GM23338 (cell line): Measurements from ENCODE around the gene KCTD3. TPM values are rescaled to one million over a fixed set of nuclear protein-coding genes. Genes with fewer than 3 reads are reported as not detected.
A peak's percentile ranks its signal among the peaks of the same experiment; 100 is the strongest.

ENCODE experiments used
- ATAC-seq: fragments of 200-7000 bp; cut with Tn5 transposase; 3 replicates; pipeline ENCODE4 v1.9.1; 2020
- DNase-seq: peaks from one replicate; pipeline ENCODE4 v3.0.0-alpha.2; 2015; ENCODE audit warnings: low spot score
- H2AFZ ChIP-seq: fragments of 200-600 bp; sonication (generic); 2 replicates; pipeline ENCODE4 v1.8.0; 2016; ENCODE audit warnings: antibody characterized with exemption, mild to moderate bottlenecking, moderate library complexity
- H3F3A ChIP-seq: fragments of 200-600 bp; sonication (generic); replicated peaks from 2 replicates; pipeline ENCODE4 v1.8.0; 2017; ENCODE audit warnings: antibody characterized with exemption, mixed run types, low read depth
- H3K27ac ChIP-seq: fragments of 200-600 bp; sonication (generic); 2 replicates; pipeline ENCODE4 v1.6.1; 2016; ENCODE audit warnings: low read depth
- H3K27me3 ChIP-seq: fragments of 200-600 bp; sonication (generic); 2 replicates; pipeline ENCODE4 v1.8.0; 2016; ENCODE audit warnings: mild to moderate bottlenecking, mixed run types, moderate library complexity; ENCODE audit not compliant: insufficient read depth
- H3K36me3 ChIP-seq: fragments of 200-600 bp; sonication (generic); 2 replicates; pipeline ENCODE4 v1.8.0; 2016; ENCODE audit warnings: mild to moderate bottlenecking; ENCODE audit not compliant: insufficient read depth
- H3K4me1 ChIP-seq: fragments of 200-600 bp; sonication (generic); 2 replicates; pipeline ENCODE4 v1.8.0; 2016; ENCODE audit warnings: mild to moderate bottlenecking, moderate library complexity; ENCODE audit not compliant: insufficient read depth
- H3K4me2 ChIP-seq: fragments of 200-600 bp; sonication (generic); 2 replicates; pipeline ENCODE4 v1.7.1; 2017; ENCODE audit warnings: mixed run types
- H3K4me3 ChIP-seq: fragments of 200-600 bp; sonication (generic); 2 replicates; pipeline ENCODE4 v1.6.1; 2016; ENCODE audit warnings: mixed run types
- H3K79me2 ChIP-seq: fragments of 200-600 bp; sonication (generic); replicated peaks from 2 replicates; pipeline ENCODE4 v1.8.0; 2017; ENCODE audit warnings: mild to moderate bottlenecking; ENCODE audit not compliant: insufficient read depth
- H3K9me2 ChIP-seq: fragments of 200-600 bp; sonication (generic); 2 replicates; pipeline ENCODE4 v1.8.0; 2017; ENCODE audit not compliant: insufficient read depth
- H4K20me1 ChIP-seq: fragments of 200-600 bp; sonication (generic); replicated peaks from 2 replicates; pipeline ENCODE4 v1.8.0; 2017; ENCODE audit warnings: mild to moderate bottlenecking; ENCODE audit not compliant: insufficient read depth
- H3K27ac Mint-ChIP-seq: 2 replicates; pipeline ENCODE4 v1.8.0; 2020; ENCODE audit warnings: inconsistent platforms, mild to moderate bottlenecking, moderate library complexity, mixed read lengths
- H3K27me3 Mint-ChIP-seq: 3 replicates; pipeline ENCODE4 v1.8.0; 2022; ENCODE audit warnings: low read depth, mild to moderate bottlenecking, moderate library complexity, mixed read lengths, inconsistent platforms; ENCODE audit not compliant: insufficient read depth, poor library complexity
- H3K36me3 Mint-ChIP-seq: 3 replicates; pipeline ENCODE4 v1.8.0; 2021; ENCODE audit warnings: low read depth, mild to moderate bottlenecking, inconsistent platforms, moderate library complexity, mixed read lengths
- H3K4me1 Mint-ChIP-seq: 3 replicates; pipeline ENCODE4 v1.8.0; 2020; ENCODE audit warnings: mild to moderate bottlenecking, inconsistent platforms, mixed read lengths
- H3K4me3 Mint-ChIP-seq: 3 replicates; pipeline ENCODE4 v1.8.0; 2021; ENCODE audit warnings: moderate library complexity, mild to moderate bottlenecking, inconsistent platforms, mixed read lengths
- H3K9me3 Mint-ChIP-seq: 3 replicates; pipeline ENCODE4 v1.8.0; 2020; ENCODE audit warnings: moderate library complexity, mild to moderate bottlenecking, inconsistent platforms, mixed read lengths
- CREB1 ChIP-seq: fragments of 250-450 bp; sonication (Bioruptor Pico); IDR thresholded peaks from 2 replicates; pipeline ENCODE4 v1.5.0; 2020; ENCODE audit warnings: low read depth, mild to moderate bottlenecking, moderate library complexity
- ETS1 ChIP-seq: IDR thresholded peaks from 2 replicates; pipeline ENCODE4 v1.6.1; 2016; ENCODE audit warnings: antibody characterized with exemption
- EZH2 ChIP-seq: fragments of 200-600 bp; sonication (generic); IDR thresholded peaks from one replicate; pipeline ENCODE4 v1.8.0; 2017; ENCODE audit warnings: antibody characterized with exemption, mild to moderate bottlenecking, low read depth; ENCODE audit not compliant: unreplicated experiment
- EZH2phosphoT487 ChIP-seq: fragments of 200-600 bp; sonication (generic); IDR thresholded peaks from one replicate; pipeline ENCODE4 v1.8.1; 2018; ENCODE audit warnings: antibody characterized with exemption; ENCODE audit not compliant: unreplicated experiment
- JUNB ChIP-seq: IDR thresholded peaks from one replicate; pipeline ENCODE4 v1.6.1; 2016; ENCODE audit warnings: antibody characterized with exemption; ENCODE audit not compliant: unreplicated experiment
- NANOG ChIP-seq: IDR thresholded peaks from 2 replicates; pipeline ENCODE4 v1.6.1; 2016; ENCODE audit warnings: antibody characterized with exemption, borderline replicate concordance
- POLR2AphosphoS5 ChIP-seq: IDR thresholded peaks from 2 replicates; pipeline ENCODE4 v1.6.1; 2016; ENCODE audit warnings: antibody characterized with exemption, low read depth
- REST ChIP-seq: IDR thresholded peaks from one replicate; pipeline ENCODE4 v1.6.1; 2018; ENCODE audit warnings: antibody characterized with exemption; ENCODE audit not compliant: unreplicated experiment
- STAT1 ChIP-seq: IDR thresholded peaks from one replicate; pipeline ENCODE4 v1.6.1; 2016; ENCODE audit warnings: antibody characterized with exemption; ENCODE audit not compliant: unreplicated experiment
- ZNF114 ChIP-seq: fragments of 250-450 bp; sonication (Bioruptor Pico); IDR thresholded peaks from 2 replicates; pipeline ENCODE4 v1.5.0; 2020; ENCODE audit warnings: mild to moderate bottlenecking, moderate library complexity
- ZNF331 ChIP-seq: fragments of 250-450 bp; sonication (Bioruptor Pico); IDR thresholded peaks from 2 replicates; pipeline ENCODE4 v1.5.0; 2020; ENCODE audit warnings: low read depth, mild to moderate bottlenecking, moderate library complexity
- polyA plus RNA-seq: library from polyadenylated mRNA; unstranded; fragments of >200 nt; fragmentation: Nextera tagmentation; extraction: Ambion mirVana; gene quantifications from 2 replicates; pipeline ENCODE4 v1.2.1, GENCODE V29; 2016
- total RNA-seq: library from RNA; depleted of rRNA; stranded (reverse); fragments of >200 nt; shearing (Covaris generic); gene quantifications from 2 replicates; pipeline ENCODE4 v1.2.3, GENCODE V29; 2014
- TF ChIP-seq, protein P1 (sequence below): fragments of 250-450 bp; sonication (Bioruptor Pico); IDR thresholded peaks from 2 replicates; pipeline ENCODE4 v1.5.0; 2020; ENCODE audit warnings: mild to moderate bottlenecking, moderate library complexity
- TF ChIP-seq, protein P2 (sequence below), 2 experiments: fragments of 200-600 bp in 1 of 2; sonication (generic) in 1 of 2; conservative IDR thresholded peaks; 2 replicates each; pipeline versions ENCODE4 v1.5.1 to v1.6.1; 2016 to 2017; ENCODE audit warnings: antibody characterized with exemption in 2 of 2, low read depth in 2 of 2, mild to moderate bottlenecking in 2 of 2, moderate library complexity in 1 of 2

KCTD3 gene
- total and polyA plus RNA-seq, 2 experiments from 2014 or later, result 29.4 to 60.3 TPM

GRCh38 chr1:215568299-215568692 is 1.2 kb downstream of the KCTD3 start:
- DNase-seq (no peak), ATAC-seq (no peak; the same call in 2 of the 3 replicates)
- Mint-ChIP-seq H3K4me1 (peaks cover 16% of the 10 kb centered on the region), H3K36me3 (no peaks in the 10 kb centered on the region; the same call in 2 of the 3 replicates), H3K27me3 (no peaks in the 10 kb centered on the region), H3K4me3 (peak overlapping the region; percentile 90), H3K27ac (peak overlapping the region; percentile 93), H3K9me3 (no peaks in the 10 kb centered on the region)
- peak overlapping the region; percentile 91 for H3K27ac ChIP-seq
- peaks cover 57% of the 10 kb centered on the region for H3K79me2 ChIP-seq
- H3K27me3 ChIP-seq, result no peaks in the 10 kb centered on the region
- no peaks in the 10 kb centered on the region for H3K36me3 ChIP-seq
- H4K20me1 ChIP-seq, result peaks cover 22% of the 10 kb centered on the region
- TF ChIP-seq ZNF114 (CRISPR knock-in tag) (no peak), CREB1 (no peak), ZNF331 (CRISPR knock-in tag) (no peak), POLR2AphosphoS5 (no peak), EZH2phosphoT487 (no peak), REST (no peak), JUNB (no peak), ETS1 (no peak), NANOG (no peak), EZH2 (no peak), STAT1 (no peak)
- TF ChIP-seq, protein P1, sequence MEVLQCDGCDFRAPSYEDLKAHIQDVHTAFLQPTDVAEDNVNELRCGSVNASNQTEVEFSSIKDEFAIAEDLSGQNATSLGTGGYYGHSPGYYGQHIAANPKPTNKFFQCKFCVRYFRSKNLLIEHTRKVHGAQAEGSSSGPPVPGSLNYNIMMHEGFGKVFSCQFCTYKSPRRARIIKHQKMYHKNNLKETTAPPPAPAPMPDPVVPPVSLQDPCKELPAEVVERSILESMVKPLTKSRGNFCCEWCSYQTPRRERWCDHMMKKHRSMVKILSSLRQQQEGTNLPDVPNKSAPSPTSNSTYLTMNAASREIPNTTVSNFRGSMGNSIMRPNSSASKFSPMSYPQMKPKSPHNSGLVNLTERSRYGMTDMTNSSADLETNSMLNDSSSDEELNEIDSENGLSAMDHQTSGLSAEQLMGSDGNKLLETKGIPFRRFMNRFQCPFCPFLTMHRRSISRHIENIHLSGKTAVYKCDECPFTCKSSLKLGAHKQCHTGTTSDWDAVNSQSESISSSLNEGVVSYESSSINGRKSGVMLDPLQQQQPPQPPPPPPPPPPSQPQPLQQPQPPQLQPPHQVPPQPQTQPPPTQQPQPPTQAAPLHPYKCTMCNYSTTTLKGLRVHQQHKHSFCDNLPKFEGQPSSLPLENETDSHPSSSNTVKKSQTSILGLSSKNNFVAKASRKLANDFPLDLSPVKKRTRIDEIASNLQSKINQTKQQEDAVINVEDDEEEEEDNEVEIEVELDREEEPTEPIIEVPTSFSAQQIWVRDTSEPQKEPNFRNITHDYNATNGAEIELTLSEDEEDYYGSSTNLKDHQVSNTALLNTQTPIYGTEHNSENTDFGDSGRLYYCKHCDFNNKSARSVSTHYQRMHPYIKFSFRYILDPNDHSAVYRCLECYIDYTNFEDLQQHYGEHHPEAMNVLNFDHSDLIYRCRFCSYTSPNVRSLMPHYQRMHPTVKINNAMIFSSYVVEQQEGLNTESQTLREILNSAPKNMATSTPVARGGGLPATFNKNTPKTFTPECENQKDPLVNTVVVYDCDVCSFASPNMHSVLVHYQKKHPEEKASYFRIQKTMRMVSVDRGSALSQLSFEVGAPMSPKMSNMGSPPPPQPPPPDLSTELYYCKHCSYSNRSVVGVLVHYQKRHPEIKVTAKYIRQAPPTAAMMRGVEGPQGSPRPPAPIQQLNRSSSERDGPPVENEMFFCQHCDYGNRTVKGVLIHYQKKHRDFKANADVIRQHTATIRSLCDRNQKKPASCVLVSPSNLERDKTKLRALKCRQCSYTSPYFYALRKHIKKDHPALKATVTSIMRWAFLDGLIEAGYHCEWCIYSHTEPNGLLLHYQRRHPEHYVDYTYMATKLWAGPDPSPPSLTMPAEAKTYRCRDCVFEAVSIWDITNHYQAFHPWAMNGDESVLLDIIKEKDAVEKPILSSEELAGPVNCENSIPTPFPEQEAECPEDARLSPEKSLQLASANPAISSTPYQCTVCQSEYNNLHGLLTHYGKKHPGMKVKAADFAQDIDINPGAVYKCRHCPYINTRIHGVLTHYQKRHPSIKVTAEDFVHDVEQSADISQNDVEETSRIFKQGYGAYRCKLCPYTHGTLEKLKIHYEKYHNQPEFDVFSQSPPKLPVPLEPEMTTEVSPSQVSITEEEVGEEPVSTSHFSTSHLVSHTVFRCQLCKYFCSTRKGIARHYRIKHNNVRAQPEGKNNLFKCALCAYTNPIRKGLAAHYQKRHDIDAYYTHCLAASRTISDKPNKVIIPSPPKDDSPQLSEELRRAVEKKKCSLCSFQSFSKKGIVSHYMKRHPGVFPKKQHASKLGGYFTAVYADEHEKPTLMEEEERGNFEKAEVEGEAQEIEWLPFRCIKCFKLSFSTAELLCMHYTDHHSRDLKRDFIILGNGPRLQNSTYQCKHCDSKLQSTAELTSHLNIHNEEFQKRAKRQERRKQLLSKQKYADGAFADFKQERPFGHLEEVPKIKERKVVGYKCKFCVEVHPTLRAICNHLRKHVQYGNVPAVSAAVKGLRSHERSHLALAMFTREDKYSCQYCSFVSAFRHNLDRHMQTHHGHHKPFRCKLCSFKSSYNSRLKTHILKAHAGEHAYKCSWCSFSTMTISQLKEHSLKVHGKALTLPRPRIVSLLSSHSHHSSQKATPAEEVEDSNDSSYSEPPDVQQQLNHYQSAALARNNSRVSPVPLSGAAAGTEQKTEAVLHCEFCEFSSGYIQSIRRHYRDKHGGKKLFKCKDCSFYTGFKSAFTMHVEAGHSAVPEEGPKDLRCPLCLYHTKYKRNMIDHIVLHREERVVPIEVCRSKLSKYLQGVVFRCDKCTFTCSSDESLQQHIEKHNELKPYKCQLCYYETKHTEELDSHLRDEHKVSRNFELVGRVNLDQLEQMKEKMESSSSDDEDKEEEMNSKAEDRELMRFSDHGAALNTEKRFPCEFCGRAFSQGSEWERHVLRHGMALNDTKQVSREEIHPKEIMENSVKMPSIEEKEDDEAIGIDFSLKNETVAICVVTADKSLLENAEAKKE (CRISPR knock-in tag), result no peak
- TF ChIP-seq, protein P2, sequence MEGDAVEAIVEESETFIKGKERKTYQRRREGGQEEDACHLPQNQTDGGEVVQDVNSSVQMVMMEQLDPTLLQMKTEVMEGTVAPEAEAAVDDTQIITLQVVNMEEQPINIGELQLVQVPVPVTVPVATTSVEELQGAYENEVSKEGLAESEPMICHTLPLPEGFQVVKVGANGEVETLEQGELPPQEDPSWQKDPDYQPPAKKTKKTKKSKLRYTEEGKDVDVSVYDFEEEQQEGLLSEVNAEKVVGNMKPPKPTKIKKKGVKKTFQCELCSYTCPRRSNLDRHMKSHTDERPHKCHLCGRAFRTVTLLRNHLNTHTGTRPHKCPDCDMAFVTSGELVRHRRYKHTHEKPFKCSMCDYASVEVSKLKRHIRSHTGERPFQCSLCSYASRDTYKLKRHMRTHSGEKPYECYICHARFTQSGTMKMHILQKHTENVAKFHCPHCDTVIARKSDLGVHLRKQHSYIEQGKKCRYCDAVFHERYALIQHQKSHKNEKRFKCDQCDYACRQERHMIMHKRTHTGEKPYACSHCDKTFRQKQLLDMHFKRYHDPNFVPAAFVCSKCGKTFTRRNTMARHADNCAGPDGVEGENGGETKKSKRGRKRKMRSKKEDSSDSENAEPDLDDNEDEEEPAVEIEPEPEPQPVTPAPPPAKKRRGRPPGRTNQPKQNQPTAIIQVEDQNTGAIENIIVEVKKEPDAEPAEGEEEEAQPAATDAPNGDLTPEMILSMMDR (conservative IDR thresholded peaks at IDR 0.05; ENCODE audit: low read depth in 2 of 2), result no peak
- H3K4me3 ChIP-seq, result peak overlapping the region; percentile 93
- no peaks in the 10 kb centered on the region for H3K9me2 ChIP-seq
- peak overlapping the region; percentile 85 for H3K4me2 ChIP-seq
- H2AFZ ChIP-seq, result peak overlapping the region; percentile 75; the same call in 1 of the 2 replicates
- H3K4me1 ChIP-seq, result peaks cover 25% of the 10 kb centered on the region
- no peaks in the 10 kb centered on the region for H3F3A ChIP-seq
